Glutamatergic neuron (in vitro differentiated cells): ENCODE results near the gene TAS2R4. TPM values are rescaled to one million over a fixed set of nuclear protein-coding genes. Genes with fewer than 3 reads are reported as not detected.

Experiments
- DNase-seq: peaks from one replicate; pipeline ENCODE4 v3.0.0; 2022
- H3K27ac Mint-ChIP-seq: one replicate; pipeline ENCODE4 v1.8.0; 2020; ENCODE audit warnings: mild to moderate bottlenecking, mixed read lengths, inconsistent platforms; ENCODE audit not compliant: unreplicated experiment
- H3K27me3 Mint-ChIP-seq: one replicate; pipeline ENCODE4 v1.8.0; 2020; ENCODE audit warnings: mild to moderate bottlenecking, moderate library complexity, mixed read lengths, inconsistent platforms; ENCODE audit not compliant: unreplicated experiment
- H3K36me3 Mint-ChIP-seq: one replicate; pipeline ENCODE4 v1.8.0; 2020; ENCODE audit warnings: mild to moderate bottlenecking, mixed read lengths, inconsistent platforms; ENCODE audit not compliant: unreplicated experiment
- H3K4me1 Mint-ChIP-seq: one replicate; pipeline ENCODE4 v1.8.0; 2020; ENCODE audit warnings: mild to moderate bottlenecking, low read depth, mixed read lengths, inconsistent platforms; ENCODE audit not compliant: unreplicated experiment
- H3K4me3 Mint-ChIP-seq: one replicate; pipeline ENCODE4 v1.8.0; 2020; ENCODE audit warnings: mild to moderate bottlenecking, mixed read lengths, inconsistent platforms; ENCODE audit not compliant: unreplicated experiment
- H3K9me3 Mint-ChIP-seq: one replicate; pipeline ENCODE4 v1.8.0; 2020; ENCODE audit warnings: mild to moderate bottlenecking, moderate library complexity, mixed read lengths, inconsistent platforms; ENCODE audit not compliant: unreplicated experiment
- total RNA-seq: library from RNA; stranded (reverse); fragmentation: NEBNext Ultra II Directional; extraction: Animal tissue kit (Norgen Biotek cat#: 25700); gene quantifications from one replicate; pipeline ENCODE4 v1.2.1, GENCODE V29; 2021; ENCODE audit not compliant: unreplicated experiment
- TF ChIP-seq, protein P1 (sequence below): fragments of 200-600 bp; sonication (generic); IDR thresholded peaks from one replicate; pipeline ENCODE4 v1.5.0; 2021; ENCODE audit not compliant: partially characterized antibody, unreplicated experiment

TAS2R4 gene
- total RNA-seq, 1 donor from 2014 or later, result 1.0 TPM

- Mint-ChIP-seq H3K36me3 (no peaks in the 10 kb centered on the region), H3K9me3 (no peaks in the 10 kb centered on the region), H3K4me1 (peaks cover 4% of the 10 kb centered on the region), H3K27me3 (no peaks in the 10 kb centered on the region), H3K4me3 (peak within 1 kb of the TSS; percentile 89), H3K27ac (peak within 1 kb of the TSS; percentile 93)
- TF ChIP-seq, protein P1, sequence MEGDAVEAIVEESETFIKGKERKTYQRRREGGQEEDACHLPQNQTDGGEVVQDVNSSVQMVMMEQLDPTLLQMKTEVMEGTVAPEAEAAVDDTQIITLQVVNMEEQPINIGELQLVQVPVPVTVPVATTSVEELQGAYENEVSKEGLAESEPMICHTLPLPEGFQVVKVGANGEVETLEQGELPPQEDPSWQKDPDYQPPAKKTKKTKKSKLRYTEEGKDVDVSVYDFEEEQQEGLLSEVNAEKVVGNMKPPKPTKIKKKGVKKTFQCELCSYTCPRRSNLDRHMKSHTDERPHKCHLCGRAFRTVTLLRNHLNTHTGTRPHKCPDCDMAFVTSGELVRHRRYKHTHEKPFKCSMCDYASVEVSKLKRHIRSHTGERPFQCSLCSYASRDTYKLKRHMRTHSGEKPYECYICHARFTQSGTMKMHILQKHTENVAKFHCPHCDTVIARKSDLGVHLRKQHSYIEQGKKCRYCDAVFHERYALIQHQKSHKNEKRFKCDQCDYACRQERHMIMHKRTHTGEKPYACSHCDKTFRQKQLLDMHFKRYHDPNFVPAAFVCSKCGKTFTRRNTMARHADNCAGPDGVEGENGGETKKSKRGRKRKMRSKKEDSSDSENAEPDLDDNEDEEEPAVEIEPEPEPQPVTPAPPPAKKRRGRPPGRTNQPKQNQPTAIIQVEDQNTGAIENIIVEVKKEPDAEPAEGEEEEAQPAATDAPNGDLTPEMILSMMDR, result peak; percentile 60
- peak; percentile 87 for DNase-seq
Observed at GRCh38 chr7:141737836-141738591, 38.5 kb upstream of the TAS2R4 start, which contains the start of gene SSBP1. SSBP1 (plus strand) TSS chr7:141738358; CDS start chr7:141739167, 809 bp downstream.

DNA sequence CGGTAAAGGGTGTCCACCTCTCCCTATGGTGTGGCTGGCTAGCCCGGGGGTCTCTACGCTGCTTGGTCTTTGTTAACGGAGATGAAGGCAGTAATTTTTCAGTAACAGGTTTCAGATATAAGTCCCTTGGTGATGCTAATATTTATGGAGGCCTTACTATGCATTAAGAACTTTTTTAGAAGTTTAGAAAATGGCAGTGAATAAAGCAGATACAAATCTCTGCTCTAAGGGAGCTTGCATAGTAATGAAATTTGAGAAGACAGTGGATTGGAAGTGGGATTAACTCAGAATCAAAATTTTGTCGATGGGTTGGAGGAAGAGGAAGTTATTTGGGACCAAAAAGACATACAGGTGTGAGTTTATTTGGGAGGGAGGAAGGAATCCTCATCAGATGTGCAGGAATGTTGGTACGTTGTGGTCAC is 37.9 kb upstream of the TAS2R4 start:
- Mint-ChIP-seq H3K36me3 (no peaks in the 10 kb centered on the region), H3K27ac (peak overlapping the region; percentile 93), H3K4me3 (peak overlapping the region; percentile 89)

GRCh38 chr7:141739250-141739649 is 37.2 kb upstream of the TAS2R4 start:
- Mint-ChIP-seq H3K4me3 (peak overlapping the region; percentile 80), H3K27ac (peak overlapping the region; percentile 38), H3K36me3 (no peaks in the 10 kb centered on the region), H3K9me3 (no peaks in the 10 kb centered on the region), H3K4me1 (peaks cover 4% of the 10 kb centered on the region), H3K27me3 (no peaks in the 10 kb centered on the region)
- TF ChIP-seq, protein P1, result no peak
- no peak for DNase-seq

More for the DNA sequence above, 37.9 kb upstream of the TAS2R4 start:
- Mint-ChIP-seq H3K4me1 (peaks cover 4% of the 10 kb centered on the region), H3K27me3 (no peaks in the 10 kb centered on the region), H3K9me3 (no peaks in the 10 kb centered on the region)
- TF ChIP-seq, protein P1, result no peak
- DNase-seq, result no peak

GRCh38 chr7:141742229-141742628 is 34.2 kb upstream of the TAS2R4 start:
- DNase-seq, result no peak
- no peaks in the 10 kb centered on the region for H3K27me3 Mint-ChIP-seq
- H3K4me1 Mint-ChIP-seq, result peaks cover 4% of the 10 kb centered on the region
- H3K27ac Mint-ChIP-seq, result no peak overlapping the region
- no peaks in the 10 kb centered on the region for H3K9me3 Mint-ChIP-seq
- H3K4me3 Mint-ChIP-seq, result no peak overlapping the region
- H3K36me3 Mint-ChIP-seq, result no peaks in the 10 kb centered on the region
- TF ChIP-seq, protein P1, result no peak

GRCh38 chr7:141744131-141744530 is 32.3 kb upstream of the TAS2R4 start:
- DNase-seq, result no peak
- no peaks in the 10 kb centered on the region for H3K36me3 Mint-ChIP-seq
- H3K9me3 Mint-ChIP-seq, result no peaks in the 10 kb centered on the region
- no peaks in the 10 kb centered on the region for H3K27me3 Mint-ChIP-seq
- TF ChIP-seq, protein P1, result no peak
- H3K4me3 Mint-ChIP-seq, result no peak overlapping the region
- no peak overlapping the region for H3K27ac Mint-ChIP-seq
- peaks cover 4% of the 10 kb centered on the region for H3K4me1 Mint-ChIP-seq
